ENCODE results near the gene DNAH9.

Gene DNAH9

DNA sequence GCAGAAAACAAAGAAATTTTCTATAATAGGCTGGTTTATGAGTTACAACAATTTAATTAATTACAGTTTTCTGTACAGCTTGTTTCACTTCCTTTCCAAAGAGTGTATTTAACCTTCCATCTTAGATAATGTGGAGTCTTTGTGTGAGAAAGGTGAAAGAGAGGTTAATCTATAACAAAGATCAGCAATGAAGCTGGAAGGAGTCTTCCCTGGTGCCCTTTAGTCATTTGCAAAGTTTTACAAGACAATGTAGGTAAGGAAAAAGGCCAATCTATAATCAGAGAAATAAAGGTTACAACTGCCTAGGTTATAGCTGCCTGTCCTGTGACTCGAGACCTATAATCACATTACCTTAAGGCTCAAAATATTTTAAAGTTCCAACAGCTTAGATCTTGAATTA, 257.0 kb downstream of the DNAH9 start:
- DNase-seq: no peak

DNA sequence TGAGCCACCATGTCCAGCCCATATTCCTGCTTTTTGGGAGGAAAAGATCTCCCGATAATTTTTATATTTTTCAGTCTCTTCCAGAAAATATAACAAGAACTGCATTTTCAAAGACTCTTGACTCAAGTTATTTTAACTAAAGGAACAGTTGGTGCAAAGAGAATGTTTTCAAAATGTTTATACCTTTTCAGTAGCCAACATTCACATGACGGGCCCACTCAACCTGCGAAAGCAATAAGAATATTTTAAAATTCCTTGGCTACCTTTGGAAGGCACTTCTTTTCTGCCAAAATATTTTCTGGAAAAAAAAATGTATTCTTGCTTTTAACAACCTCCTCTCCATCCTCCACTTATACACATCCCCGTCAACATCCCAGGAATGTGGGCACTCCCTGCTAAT, 258.7 kb downstream of the DNAH9 start:
- no peak for DNase-seq

DNA sequence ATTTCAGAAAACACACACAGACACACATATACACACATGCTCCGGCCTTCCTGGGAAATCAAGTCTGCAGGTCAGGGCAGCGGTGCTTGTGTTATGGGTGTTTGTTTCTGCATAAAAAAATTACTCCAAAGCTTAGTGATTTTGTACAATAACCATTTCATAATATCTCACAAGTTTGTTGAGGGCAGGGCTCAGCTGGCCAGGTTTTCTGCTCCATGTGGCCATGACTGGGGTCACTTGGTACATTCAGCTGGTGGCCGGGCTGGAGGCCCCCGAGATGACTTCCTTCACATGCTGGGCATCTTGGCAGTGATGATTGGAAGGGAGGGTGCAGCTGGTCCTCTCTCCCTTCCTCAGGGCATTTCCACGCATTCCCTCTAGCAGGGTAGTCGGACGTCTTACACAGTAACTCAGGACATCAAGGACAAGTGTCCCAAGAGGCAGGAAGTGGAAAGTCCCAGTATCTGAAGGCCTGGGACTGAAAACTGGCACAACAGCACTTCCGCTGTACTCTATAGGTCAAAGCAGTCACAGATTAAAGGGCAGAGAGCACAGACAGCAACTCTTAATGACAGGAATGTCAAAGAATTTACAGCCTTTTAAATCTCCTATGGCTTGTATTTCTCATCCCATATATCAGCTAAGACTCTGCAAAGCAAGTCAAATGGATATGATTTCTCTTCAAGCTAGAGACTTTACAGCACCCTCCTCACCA, 271.6 kb downstream of the DNAH9 start:
- no peak for DNase-seq

- DNase-seq: no peak
These were observed 273.5 kb downstream of the DNAH9 start for GRCh38 chr17:11871773-11872172.

DNA sequence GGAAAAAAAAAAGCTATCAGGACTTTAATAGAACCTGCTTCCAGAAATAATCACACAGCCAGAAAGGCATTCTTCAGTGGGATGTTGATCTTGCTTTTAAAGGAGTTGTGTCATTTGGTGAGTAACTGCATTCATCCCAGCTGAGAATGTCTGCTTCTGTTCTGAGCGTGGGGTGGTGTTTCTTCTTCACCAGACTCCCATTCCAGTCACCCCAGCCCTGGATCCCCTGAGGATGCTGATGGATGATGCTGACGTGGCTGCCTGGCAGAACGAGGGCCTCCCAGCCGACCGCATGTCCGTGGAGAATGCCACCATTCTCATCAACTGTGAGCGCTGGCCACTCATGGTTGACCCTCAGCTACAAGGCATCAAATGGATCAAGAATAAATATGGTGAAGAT, 276.5 kb downstream of the DNAH9 start:
- DNase-seq: no peak

- no peak for DNase-seq
These were observed 282.4 kb downstream of the DNAH9 start for GRCh38 chr17:11880714-11881113.

- no peak for DNase-seq
These were observed 284.4 kb downstream of the DNAH9 start for GRCh38 chr17:11882716-11883115.

DNA sequence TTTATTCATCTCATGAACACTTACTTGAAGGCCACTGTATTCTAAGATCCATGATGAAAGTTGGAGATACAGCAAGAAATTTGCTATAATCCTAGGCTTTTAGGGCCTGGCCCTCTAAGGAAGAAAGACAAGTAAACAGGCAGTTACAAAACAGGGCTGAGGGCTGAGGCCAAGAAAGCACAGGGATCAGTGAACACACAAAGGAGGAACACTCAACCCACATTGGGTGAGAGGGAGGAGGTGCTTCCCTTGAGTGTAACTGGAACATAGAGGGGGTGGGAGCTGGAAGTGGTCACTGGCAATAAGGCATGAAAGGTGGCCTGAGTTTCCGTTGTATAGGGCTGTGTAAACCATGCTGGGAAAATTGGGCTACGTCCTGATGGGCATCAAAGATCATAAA, 286.8 kb downstream of the DNAH9 start:
- no peak for DNase-seq

DNA sequence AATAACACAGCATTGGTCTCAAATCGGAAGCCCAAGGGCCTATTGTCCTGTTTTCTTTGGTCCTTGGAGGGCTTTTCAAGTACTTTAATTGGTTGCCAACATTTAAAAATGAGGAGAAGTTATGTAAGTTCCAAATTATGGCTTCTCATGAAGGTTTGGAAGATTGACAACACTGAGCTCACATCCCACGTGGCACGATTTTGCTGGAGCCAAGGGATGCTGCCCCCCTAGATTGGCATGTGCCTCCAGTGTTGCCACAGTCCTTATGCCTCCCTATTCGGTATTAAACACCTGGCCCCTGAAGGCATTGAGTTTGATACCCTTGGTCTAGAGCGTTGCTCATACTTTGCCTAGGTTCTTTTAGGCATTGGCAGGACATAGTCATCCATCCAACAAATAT, 291.0 kb downstream of the DNAH9 start:
- DNase-seq: no peak

DNA sequence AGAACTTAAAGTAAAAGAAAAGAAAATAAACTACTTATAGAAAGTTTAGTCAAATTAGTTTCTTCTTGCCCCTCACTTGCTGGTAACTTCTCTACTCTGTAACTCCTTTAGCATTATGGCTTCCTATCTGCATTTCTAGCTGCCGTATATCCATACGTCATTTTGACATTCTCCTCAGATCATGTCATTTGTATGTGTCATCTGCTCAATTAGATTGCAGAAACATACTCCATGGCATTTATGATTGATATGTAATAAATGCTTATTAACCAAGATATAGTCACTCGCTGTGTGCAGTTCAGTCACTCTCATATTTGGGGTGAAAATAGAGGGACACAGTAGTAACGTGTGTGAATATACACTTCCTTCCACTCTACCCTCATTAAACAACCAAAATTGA, 295.6 kb downstream of the DNAH9 start:
- DNase-seq: no peak

DNA sequence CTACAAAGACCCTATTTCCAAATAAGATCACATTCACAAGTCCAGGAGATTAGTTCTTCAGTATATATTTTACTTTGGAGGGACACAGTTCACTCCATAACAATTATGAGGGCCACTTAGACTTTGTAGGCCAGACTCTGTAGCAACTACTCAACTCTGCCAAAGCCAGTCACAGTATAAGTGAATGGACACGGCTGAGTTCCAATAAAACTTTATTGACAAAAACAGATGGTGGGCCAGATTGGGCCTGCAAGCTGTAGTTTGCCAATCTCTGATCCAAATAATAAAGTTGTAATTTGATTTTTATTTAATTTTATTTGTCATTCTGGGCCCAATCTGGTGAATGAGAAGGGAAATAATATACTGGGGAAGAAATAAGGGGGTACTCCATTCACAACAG, 297.9 kb downstream of the DNAH9 start:
- no peak for DNase-seq

DNA sequence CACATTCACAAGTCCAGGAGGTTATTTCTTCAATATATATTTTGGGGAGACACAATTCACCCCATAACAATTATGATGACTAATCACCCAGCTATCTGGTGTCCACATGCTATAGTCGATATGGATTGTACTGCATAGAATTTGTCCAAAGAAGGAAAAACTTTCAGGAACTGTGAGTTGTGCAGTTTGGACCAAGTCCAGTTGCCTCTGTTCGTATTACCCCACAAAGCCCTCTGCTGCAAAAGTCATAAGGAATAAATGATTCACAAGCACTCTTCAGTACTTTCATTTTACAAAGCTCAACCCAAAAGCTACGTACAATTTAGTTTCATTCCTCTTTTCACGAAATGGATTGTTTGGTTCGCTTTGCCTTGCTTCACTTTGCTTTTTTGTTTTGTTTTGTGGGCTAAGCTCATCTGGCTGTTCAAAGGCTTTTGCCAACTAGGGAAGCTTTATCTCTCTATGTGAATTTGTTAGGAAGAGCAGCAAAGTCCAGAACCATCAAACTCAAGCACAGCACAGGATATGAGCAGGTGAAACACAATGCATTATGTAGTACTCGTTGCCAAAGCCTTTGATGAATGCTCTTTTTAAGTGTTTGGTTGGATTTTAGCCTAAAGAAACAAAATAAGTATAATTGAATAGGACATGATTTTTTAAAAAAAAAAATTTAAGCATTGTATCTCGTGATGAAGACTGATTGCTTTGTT, 300.4 kb downstream of the DNAH9 start:
- no peak for DNase-seq

- no peak for DNase-seq
These were observed 301.3 kb downstream of the DNAH9 start for GRCh38 chr17:11899537-11899942.

- no peak for DNase-seq
These were observed 301.8 kb downstream of the DNAH9 start for GRCh38 chr17:11900041-11900476.

- no peak for DNase-seq
These were observed 302.4 kb downstream of the DNAH9 start for GRCh38 chr17:11900655-11901054.

- no peak for DNase-seq
These were observed 303.7 kb downstream of the DNAH9 start for GRCh38 chr17:11901931-11902330.

- no peak for DNase-seq
These were observed 310.5 kb downstream of the DNAH9 start for GRCh38 chr17:11908711-11909146.

GRCh38 chr17:11909348-11909747, 311.1 kb downstream of the DNAH9 start:
- no peak for DNase-seq

DNA sequence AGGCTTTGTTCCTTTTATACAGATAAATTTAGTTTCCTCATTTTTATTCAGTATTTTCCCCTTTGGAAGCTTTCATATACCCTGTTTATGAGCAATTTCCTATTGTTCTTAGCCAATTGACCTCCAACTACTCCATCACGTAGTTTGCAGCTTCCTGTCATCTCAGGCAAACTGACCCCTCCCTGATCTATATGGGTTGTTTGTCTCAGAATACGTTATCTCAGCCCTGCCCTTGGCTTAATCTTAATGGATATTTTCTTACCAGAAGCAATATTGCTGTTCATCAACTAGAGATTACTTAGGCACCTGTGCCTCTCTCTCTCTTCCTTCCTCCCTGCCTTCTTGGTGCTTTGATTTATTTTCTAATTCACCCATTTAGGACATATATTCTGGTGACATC, 317.8 kb downstream of the DNAH9 start:
- no peak for DNase-seq

GRCh38 chr17:11917415-11917814, 319.1 kb downstream of the DNAH9 start:
- DNase-seq: no peak

- DNase-seq: no peak
These were observed 323.0 kb downstream of the DNAH9 start for GRCh38 chr17:11921296-11921695.

- DNase-seq: no peak
These were observed 324.4 kb downstream of the DNAH9 start for GRCh38 chr17:11922638-11923037.

- no peak for DNase-seq
These were observed 325.8 kb downstream of the DNAH9 start for GRCh38 chr17:11924076-11924475.

DNA sequence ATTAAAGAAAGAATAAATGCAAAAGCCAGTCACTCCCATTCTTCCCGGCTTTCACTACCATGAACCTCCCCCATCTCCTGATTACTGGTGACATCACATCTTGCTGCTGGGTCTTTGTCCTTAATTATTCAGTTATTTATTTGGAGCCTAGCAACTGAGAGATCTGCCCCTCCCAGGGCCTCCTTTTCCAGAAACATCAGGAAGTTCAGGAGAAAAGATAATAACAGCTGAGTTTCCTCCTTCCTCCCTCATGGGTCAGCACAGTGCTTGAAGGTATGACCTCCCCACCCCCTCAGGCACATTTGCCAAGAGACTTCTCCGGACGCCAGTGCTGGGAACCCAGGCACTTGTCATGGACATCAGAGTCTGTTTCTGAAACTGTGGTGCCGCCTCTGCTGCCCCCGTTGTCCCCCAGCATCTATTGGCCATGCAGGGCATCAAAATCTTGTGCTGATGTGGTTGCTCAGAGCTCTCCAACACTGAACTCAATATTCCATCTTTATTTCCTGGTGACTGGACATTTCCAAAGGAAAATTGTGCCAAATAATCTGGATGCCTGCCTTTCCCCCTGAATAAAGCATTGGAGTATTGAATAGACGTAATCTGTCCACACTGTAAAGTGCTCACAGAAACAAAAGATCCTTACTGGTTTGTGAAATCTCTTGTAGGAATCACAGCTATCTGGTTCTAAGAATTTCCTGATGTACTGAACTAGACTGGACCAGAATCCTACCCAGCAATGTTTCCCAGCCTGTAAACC, 327.2 kb downstream of the DNAH9 start:
- no peak for DNase-seq
